Measurements from ENCODE around the gene NLGN4Y.

- TF ChIP-seq CTCF (IDR thresholded peaks at IDR 0.05) (no peak), POLR2AphosphoS5 (IDR thresholded peaks at IDR 0.05) (no peak), POLR2A (IDR thresholded peaks at IDR 0.05) (no peak)
These were observed 217.3 kb downstream of the NLGN4Y start for GRCh38 chrY:14741596-14741995.

Data from stomach (tissue), 4 donors.